LoVo (cell line): Measurements from ENCODE around the gene XRCC4.
A peak's percentile ranks its signal among the peaks of the same experiment; 100 is the strongest.
"Not testable (repeated sequence)": the region's sequence is repeated elsewhere in the genome, so short reads cannot be mapped to it uniquely, and the experiment has no call there.

Experiments
- DNase-seq: peaks from one replicate; pipeline ENCODE4 v3.0.0-alpha.2; 2016; ENCODE audit warnings: low spot score

The XRCC4 gene

GRCh38 chr5:83076742-83077661 lies at the start of gene XRCC4, which contains the start of gene TMEM167A:
XRCC4 (plus strand) TSS chr5:83077547; CDS start chr5:83104920, 27,373 bp downstream.
TMEM167A (minus strand) TSS chr5:83077394; CDS start chr5:83077323, 71 bp downstream.
- DNase-seq = peak; percentile 99

GRCh38 chr5:83029912-83030311 lies 47.4 kb upstream of the XRCC4 start:
- DNase-seq = no peak

DNA sequence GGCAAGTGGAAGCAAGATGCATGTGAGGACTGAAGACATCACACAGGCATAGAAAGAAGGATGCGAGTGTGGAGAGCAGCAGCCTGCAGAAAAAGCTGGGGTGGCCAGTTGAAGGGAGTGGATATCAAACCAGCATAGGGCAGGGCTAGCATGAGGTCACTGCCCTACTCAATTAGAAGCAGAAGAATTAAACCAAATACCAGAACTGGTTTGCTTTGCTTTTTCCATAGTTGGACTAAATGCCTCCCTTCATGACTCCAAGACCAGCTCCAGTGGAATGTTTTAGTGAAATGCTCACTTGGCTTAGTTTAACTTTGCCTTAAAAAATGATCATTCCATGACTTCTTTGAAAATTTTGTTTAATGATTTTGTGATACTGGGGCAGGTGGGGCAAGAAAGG lies 46.0 kb upstream of the XRCC4 start:
- DNase-seq = no peak

- DNase-seq = no peak
Measured at GRCh38 chr5:83034036-83034435, 43.3 kb upstream of the XRCC4 start.

- no peak for DNase-seq
Measured at GRCh38 chr5:83034528-83035207, 42.7 kb upstream of the XRCC4 start.

GRCh38 chr5:83035373-83036100 lies 41.8 kb upstream of the XRCC4 start:
- no peak for DNase-seq

- no peak for DNase-seq
Measured at GRCh38 chr5:83036991-83037575, 40.3 kb upstream of the XRCC4 start.

GRCh38 chr5:83038924-83039323 lies 38.4 kb upstream of the XRCC4 start:
- DNase-seq = no peak

GRCh38 chr5:83042507-83042906 lies 34.8 kb upstream of the XRCC4 start:
- DNase-seq = no peak

- DNase-seq = no peak
Measured at GRCh38 chr5:83044926-83045325, 32.4 kb upstream of the XRCC4 start.

GRCh38 chr5:83048277-83048676 lies 29.1 kb upstream of the XRCC4 start:
- no peak for DNase-seq

GRCh38 chr5:83048811-83049210 lies 28.5 kb upstream of the XRCC4 start:
- DNase-seq = no peak

GRCh38 chr5:83049370-83049885 lies 27.9 kb upstream of the XRCC4 start:
- DNase-seq = no peak

GRCh38 chr5:83050723-83051340 lies 26.5 kb upstream of the XRCC4 start:
- no peak for DNase-seq

DNA sequence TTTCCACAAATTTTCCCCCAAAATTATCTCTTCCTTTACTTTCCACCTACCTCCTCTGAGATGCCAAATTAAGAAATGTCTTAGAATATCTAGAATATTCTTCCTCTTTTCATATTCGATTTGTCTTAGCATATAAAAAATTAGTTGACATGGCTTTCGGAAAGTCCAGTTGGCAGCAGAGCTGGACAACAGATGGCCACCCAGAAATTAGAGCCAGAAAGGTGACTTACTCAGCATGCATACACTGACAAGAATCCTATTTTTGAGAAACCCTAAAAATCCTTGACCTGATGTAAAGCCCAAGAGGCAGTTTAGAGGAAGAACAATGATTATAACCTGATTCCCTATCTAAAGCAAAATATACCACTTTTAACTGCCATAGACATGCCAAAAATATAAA lies 22.2 kb upstream of the XRCC4 start:
- DNase-seq = no peak

GRCh38 chr5:83058726-83059125 lies 18.6 kb upstream of the XRCC4 start:
- DNase-seq = no peak

DNA sequence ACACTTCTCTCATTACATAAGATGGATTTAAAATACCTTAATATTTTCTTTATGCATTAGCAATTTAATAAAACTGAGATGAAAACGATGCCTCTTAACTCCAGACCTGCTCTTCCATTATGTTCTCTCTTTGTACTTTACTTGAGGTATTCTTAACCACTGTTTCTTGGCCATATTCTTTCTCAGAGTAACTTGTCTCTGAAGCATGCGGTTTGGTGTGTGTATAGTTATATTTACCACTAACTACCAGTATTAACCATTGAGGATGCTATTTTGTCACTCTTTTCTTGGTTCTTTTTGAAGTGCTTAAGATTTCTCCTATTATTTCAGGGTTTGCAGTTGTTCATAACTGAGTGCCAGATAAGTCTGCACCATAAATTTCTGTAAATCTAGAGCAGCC lies 18.0 kb upstream of the XRCC4 start:
- no peak for DNase-seq

DNA sequence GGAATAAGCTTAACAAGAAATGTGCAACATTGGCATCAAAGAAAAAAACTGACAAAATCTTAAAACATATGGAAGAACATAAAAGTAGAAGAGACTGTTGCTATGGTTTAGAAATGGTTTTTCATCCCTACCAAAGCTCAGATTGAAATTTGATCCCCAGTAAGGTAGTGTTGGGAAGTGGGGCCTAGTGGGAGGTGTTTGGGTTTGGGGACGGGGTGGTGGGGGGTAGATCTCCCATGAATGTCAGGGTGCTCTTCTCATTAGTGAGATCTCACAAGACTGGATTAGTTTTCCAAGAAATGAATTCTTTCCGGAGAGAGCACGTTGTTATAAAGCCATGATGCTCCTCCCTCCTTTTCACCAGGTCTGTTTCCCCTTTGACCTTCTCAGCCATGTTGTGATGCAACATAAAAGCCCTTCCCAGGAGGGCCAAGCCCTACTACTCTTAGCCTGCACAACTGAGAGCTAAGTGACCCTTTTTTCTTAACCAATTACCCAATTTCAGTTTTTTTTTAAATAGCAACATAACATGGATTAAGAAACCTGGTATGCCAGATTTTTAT lies 10.7 kb upstream of the XRCC4 start:
- DNase-seq = no peak

DNA sequence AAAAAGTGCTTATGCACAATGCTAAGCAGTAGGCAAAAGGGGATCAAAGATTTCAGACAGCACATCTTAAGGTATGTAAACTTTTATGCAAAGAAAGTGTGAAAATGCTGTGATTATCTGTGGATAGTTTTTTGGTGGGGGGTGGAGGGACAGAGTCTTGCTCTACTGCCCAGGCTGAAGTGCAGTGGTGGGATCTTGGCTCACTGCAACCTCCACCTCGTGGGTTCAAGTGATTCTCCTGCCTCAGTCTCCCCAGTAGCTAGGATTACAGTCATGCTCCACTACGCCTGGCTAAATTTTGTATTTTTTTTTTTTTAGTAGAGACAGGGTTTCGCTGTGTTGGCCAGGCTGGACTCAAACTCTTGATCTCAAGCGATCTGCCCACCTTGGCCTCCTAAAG lies 10.0 kb upstream of the XRCC4 start:
- DNase-seq = not testable (repeated sequence)

- no peak for DNase-seq
Measured at GRCh38 chr5:83069096-83069799, 8.1 kb upstream of the XRCC4 start.
